CD4-positive, alpha-beta T cell treated with Interleukin-4 for 1 hour (primary cell): ENCODE results near the gene FTSJ1.
A peak's percentile ranks its signal among the peaks of the same experiment; 100 is the strongest.
"Not testable (repeated sequence)": the region's sequence is repeated elsewhere in the genome, so short reads cannot be mapped to it uniquely, and the experiment has no call there.

Experiments used
- DNase-seq, 2 donors: peaks; one replicate each; pipeline ENCODE4 v3.0.0-alpha.2; 2020 to 2022

FTSJ1 gene, protein sequence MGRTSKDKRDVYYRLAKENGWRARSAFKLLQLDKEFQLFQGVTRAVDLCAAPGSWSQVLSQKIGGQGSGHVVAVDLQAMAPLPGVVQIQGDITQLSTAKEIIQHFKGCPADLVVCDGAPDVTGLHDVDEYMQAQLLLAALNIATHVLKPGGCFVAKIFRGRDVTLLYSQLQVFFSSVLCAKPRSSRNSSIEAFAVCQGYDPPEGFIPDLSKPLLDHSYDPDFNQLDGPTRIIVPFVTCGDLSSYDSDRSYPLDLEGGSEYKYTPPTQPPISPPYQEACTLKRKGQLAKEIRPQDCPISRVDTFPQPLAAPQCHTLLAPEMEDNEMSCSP

DNA sequence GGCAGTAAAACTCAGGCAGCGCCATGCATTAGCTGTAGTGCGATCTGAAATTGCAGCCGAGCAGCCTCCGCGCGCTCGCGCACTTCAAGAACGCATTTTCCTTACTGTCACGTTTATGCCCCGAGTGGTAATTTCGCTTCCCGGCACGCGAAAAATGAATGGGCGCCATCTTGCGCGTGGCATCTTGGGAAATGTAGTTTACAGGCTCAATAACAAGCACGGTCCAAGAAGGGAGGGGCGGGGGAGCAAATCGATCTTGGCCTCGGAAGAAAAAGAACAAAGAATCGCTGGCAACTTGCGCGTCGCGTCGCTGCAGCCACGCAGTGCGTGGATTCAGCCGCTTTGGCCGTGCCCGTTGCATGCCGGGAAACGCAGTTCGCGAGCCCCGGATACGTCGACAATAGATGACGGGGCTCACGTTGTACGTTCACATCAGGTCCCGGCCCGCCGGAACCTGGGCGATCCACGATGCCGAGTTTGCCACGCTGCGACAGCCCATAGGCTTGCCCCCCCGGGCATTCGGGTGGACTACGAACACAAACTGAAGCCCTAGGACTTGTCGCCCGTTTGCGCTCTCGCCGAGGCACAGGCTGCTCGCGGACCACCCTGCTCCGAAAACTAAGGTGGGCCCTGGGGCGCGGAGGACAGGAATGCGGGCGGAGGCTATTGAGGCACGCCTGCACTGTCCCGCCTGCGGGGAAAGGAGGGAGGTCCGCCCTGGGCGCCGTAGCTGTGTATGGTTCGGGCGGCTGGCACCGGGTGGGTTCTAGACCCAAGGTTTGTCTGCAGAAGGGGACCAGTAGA lies at the start of gene FTSJ1:
FTSJ1 (plus strand) TSS at position 426 of the 804 bp plus-strand sequence. CDS start 1,849 bp downstream, outside the sequence.
- DNase-seq: peak; percentile 95

DNA sequence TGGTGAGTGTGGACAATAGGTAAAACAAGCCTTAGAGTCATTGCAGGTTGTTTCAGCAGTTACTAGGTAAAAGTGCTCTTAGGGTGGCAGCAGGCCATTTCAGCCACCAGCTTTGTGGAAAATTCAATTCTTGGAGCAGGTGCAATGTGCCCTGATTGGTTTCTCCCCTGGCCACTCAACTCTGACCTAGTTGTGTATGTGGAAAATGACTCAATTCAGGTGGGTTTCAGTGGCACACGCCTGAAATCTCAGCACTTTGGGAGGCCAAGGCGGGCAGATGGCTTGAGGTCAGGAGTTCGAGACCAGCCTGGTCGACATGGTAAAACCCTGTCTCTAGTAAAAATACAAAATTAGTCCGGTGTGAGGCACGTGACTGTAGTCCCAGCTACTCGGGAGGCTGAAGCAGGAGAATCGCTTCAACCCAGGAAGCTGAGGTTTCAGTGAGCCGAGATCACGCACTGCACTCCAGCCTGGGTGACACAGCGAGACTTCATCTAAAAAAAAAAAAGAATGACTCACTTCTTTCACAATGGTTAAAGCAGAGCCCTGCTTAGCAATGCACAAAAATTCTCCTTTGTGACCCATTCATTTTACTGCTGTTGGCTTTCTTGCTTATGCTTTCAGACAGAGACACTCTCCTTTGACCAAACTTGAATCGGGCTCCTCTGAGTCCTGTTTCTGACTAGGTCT lies 48.8 kb upstream of the FTSJ1 start:
- DNase-seq: not testable (repeated sequence)

DNA sequence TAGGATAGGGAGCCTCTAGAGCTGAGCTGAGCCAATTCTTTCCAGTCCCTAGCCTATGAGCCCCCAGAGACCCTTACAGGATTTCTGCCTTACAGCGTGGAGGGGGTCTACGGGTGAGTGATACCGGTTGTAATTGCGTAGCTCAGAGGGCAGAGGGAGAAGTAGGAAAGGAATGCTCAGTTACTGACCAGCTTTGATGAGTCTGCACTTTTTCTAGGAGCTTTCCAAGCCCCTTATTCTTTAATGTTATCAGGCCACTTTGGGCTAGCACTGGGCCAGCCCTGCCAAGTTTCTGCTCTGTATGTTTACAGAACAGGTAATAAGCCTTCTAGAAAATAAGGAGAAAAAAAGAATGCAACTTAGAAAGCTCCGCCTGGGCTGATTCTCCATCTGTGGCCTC lies 46.4 kb upstream of the FTSJ1 start:
- not testable (repeated sequence) for DNase-seq

DNA sequence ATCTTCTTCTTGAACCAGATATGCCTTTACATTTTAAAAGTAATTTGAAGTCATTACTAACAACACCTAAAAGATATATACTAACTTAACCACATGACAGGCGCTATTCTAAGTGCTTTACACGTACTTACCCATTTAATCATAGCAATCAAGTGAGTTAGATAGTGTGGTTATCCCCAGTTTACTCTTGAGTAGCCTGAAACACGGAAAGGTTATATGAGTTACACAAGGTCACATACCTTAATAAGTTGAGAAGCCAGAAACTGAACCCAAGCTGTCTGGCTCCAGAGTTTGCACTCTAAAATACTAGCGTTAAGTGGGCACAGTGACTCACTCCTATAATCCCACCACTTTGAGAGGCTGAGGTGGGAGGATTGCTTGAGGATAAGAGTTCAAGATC lies 45.8 kb upstream of the FTSJ1 start:
- not testable (repeated sequence) for DNase-seq

DNA sequence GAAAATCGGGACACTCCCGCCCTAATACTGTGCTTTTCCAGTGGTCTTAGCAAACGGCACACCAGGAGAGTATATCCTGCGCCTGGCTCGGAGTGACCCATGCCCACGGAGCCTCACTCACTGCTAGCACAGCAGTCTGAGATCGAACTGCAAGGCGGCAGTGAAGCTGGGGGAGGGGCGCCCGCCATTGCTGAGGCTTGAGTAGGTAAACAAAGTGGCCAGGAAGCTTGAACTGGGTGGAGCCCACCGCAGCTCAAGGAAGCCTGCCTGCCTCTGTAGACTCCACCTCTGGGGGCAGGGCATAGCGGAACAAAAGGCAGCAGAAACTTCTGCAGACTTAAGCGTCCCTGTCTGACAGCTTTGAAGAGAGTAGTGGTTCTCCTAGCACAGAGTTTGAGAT lies 42.3 kb upstream of the FTSJ1 start:
- peak in 1 of 2 donors; percentile 9 for DNase-seq

DNA sequence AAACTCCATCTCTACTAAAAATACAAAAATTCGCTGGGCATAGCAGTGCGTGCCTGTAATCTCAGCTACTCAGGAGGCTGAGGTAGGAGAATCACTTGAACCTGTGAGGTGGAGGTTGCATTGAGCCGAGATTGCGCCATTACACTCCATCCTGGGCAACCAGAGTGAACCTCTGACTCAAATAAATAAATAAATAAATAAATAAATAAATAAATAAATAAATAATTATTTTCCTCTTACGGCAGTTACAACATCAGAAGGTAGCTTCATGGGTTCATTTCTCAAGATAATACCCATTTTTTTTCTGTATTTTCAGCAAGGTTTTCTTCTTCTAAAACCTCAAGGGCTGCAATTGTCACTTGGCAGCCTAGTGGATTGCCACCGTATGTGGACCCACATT lies 28.8 kb upstream of the FTSJ1 start:
- DNase-seq: not testable (repeated sequence)

DNA sequence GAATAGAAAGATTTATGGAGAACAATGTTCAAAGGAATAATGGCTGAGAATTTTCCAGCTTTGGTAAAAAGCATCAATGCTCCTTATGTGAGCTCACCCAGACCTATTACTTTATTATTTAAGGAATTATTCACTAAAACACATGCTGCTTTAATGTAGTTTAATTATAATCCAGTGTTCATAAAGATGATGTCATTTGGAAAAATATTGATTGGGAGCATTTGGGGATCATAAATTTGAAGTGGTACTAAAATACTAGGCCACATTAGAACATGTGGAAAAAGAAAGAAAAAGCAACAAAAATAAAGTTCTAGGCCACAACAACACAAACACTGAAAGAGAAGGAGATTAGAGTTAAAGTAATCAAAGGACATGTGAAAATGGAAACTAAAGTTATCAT lies 25.9 kb upstream of the FTSJ1 start:
- DNase-seq: no peak

DNA sequence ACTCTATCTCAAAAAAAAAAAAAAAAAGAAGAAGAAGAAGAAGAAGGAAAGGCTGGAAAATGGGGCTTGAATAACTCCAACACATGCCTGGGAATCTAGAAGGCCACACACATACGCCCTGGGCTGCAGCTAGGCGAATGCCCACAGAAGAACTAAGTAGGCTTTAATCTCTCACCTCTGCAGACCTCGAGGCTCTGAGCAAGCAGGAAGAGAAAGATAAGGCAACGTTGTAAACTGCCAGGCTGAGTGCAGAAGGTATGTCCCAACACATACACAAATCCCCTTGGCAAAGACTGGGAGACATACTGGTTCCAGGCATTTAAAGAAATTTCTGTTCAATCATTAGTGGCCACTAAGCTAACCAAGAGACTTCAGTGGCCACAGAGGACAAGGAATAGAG lies 24.3 kb upstream of the FTSJ1 start:
- DNase-seq: no peak

DNA sequence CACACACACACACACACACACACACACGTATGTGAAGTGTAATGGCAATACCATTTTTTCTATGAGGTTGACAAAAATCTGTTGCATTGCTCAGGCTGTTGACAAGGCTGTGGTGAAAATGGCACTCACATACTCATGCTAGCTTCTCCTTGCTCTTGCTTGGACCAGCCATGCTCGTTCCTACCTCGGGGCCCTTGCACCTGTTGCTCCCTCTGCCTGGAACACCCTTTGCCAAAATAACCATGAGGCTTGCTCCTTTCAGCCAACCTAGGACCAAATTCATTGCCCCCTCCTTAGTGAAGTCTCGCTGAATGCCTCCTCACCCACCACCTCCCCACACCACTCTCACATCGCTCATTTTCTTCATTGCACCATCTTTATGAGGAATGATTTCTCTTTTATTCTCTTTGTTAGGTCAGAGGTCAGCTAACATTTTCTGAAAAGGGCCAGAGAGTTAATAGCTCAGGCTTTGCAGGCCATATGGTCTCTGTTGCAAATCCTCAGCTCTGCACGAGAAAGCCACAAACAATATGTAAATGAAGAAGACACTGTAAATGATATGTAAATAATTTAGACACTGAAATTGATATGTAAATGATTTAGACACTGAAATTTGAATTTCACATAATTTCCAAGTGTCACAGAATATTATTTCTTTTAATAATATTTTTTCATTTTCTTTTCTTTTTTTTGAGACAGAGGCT lies 19.2 kb upstream of the FTSJ1 start:
- no peak for DNase-seq

DNA sequence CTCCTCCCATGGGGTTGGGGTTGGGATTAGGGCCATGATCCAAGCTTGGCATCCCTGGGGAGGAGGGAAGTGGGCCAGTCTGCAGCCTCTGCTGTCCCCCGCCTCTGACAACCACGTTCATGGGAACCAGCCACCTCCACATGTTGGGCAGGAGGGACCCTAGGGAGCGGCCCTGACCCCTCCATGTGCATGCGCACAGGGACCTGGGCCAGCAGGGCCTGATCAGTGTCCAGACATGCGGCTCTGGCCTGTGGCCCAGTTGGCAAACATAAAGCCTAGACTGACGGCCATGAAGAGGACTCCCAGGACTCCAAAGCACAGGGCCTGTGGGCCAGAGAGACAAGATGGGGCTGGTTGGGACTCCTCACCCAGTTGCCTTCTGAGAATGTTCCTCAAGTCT lies 17.3 kb upstream of the FTSJ1 start:
- no peak for DNase-seq

DNA sequence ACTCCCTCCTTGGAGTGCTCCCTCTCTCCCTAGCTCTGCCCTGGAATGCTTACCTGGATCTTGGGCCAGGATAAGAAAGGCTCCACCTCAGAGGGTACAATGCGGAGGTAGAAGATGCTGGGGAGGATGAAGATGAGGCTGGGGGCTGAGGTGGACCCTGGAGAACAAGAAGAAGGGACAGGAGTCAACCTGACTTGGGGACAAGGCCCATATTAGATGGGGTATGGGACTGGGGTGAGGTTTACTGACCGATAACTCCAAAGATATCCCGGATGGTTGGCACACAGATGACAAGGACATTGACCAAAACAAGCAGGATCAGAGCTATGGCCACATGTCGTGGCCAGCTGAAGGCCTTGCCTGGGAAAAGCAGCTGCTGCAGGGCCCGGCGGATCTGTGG lies 16.5 kb upstream of the FTSJ1 start:
- DNase-seq: no peak

DNA sequence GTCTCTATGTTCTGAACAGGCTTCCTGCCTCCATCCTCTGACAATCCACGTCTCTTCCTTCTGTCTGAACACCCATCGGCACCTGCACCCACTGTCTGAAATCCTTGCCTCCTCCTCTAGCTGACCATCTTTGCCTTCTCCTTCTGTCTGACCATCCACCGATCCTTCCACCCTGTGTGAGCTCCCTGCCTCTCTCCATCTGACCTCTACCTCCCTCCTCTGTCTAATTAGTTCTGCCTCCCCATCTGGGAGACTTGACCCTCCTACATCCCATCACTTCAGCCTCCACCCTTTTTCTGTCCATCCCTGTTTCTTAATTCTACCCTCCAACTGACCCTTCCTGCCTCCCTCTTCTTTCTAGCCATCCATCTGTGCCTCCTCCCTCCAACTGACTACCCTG lies 16.0 kb upstream of the FTSJ1 start:
- DNase-seq: no peak

DNA sequence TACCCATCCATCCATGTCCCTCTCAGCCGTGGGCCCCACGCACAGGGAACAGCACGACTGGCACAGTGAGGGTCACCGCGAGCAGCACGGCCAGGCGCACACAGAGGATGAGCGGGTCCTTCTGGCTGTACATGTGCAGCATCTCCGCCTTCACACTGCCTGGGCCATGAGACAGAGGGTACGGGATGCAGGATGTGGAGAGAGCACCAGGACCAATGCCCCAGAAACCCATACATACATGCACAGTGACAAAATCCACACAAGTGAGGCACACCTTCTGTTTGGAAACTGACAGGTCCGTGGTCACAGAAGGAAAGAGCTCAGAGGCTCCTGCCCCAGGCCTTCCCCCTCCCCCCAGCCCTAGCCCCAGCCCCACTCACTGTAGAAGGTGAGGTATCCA lies 15.4 kb upstream of the FTSJ1 start:
- no peak for DNase-seq

DNA sequence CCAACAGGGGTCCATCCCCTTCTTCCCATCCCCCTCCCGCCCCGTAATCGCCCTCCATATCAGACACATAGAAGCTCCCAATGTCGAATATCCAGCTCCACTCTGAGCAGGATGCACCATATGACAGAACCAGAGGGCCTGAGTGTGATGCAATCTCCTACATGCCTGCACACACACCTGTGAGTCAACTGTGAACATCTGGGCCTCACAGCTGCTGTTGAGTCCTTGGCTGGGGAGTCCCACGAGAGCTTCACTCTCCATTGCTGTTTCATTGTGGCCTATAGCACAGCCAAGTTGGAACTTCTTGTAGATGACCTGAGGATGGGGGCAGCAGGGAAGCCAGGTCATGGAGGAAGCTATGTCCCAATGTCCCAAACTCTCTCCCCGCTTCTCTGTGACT lies 14.2 kb upstream of the FTSJ1 start:
- DNase-seq: no peak

DNA sequence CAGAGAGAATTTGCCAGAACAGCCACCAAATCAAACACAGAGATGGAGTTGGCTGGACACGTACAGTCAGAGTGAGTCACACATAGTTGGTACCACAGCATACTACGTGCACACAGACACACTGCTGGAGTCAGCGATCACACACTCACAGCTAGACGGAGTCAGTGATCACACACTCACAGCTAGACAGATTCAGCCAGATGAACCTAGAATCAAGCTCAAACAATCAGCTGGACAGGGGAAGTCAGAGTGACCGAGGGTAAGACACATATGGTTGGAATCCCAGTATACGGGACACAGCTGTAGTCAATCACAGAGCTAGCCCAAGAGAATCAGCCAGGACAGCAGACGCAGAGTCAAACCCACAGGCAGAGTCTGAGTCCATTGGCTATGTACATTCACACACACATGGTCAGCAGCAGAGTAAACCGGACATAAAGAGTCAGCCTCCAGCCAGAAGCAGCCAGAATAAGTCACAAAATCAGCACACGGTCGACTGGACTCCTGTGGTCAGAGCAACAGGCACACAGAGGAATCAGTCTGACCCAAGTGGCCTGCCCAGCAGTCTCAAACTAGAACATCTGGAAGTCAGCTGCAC lies 10.6 kb upstream of the FTSJ1 start:
- no peak for DNase-seq

DNA sequence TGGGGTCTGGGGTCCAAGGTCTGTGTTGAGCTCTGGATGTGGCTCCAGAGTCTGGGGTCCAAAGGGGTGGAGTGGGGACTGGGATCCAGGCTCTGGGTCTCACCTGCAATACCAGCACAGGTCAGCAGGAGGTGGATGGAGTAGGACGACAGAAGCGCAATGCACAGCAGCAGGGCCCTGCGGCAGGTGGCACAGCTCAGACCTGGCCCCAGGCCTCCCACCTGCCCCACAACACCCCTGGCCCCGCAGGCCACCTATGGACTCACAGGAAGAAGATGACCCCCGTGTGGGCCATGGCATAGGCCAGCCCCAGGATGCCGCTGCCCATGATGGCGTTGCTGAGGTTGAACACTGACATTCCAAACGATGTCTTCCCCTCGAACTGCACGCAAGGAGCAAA lies 9.3 kb upstream of the FTSJ1 start:
- DNase-seq: peak in 1 of 2 donors; percentile 5

DNA sequence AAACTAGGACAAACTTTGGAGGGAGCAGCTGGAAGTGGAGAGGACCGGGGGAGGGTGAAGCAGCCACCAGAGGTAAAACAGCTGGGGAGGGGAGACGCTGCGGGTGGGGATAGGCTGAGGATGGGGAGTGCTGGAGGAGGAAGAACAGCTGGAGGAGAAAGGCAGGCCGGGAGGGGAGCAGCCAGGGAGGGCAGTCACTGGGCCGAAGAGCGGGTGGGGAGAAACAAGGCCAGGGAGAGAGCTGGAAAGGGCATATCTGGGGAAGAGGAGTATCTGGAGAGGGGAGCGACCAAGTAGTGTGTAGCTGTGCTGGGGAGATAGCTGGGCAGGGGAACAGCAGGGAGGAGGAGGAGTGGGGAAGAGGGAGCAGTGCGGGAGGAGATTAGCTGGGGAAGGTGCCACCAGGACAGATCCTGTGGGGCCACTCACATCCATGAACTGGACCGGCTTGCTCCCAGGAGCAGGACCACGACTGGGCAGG lies 8.7 kb upstream of the FTSJ1 start:
- DNase-seq: no peak

DNA sequence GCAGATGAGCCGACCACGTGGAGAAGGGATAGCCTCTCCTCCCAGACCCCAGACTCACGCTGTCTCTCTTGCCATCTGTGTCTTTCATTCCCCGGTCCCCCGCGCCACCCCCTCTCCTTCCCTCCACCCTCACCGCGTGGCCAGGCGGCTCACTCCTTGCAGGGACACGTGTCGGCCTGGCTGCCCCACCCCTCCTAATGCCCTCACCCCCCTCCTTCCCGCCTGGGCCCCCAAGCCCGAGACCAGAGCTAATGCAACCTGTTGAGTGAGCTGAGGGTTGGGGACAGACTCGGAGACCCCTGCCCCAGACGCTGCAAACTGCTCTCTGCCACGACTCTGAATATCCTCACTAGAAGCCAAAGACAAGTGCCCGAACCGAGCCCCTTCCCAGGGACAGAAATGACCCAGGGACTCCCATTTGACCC lies 7.7 kb upstream of the FTSJ1 start:
- peak in 1 of 2 donors; percentile 31 for DNase-seq

DNA sequence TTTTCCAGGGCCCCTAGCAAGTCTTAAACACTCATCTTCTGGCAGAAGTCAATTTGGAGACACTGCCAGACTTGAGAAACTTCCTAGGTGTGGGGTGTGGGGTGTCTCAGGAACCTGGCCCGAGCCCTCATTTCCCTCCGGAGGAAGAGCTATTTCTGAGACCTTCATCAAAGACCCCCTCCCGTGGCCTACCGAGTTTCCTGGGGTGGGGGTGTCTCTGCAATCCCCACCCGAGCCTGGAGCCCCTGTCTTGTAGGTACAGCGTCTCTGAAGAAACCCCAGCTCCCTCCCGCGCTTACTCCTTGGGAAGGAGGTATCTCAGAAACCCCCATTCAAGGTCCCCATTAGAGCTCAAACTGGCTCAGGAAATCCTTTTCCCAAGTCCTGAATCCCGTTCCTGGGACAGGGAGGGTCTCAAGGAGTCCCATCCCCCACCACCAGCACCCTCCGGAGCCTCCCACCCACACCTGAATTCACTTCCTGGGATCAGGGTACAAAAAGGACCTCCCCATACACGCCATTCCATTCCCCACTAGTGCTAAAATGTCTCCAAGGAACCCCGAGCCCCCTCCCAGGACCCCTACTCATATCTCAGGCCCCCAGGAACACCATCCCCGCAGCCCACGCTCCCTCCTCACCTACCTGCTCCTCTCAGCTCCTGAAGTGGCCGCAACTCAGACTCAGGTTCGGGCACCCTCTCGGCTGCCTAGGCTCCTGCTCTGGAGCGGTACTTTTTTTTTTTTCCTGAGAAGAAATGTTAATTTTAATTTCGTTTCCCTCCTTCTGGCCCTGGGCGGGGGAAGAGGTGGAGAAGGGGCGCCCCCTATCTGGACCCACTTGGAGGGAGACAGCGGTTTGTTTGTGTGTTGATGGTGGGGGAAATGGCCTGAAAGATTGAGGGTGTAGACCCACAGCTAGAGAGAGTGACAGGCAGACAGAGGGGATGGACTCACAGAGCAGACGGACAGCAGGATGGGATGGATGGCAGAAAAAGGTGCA lies 7.0 kb upstream of the FTSJ1 start:
- peak; percentile 37 to 63 for DNase-seq

DNA sequence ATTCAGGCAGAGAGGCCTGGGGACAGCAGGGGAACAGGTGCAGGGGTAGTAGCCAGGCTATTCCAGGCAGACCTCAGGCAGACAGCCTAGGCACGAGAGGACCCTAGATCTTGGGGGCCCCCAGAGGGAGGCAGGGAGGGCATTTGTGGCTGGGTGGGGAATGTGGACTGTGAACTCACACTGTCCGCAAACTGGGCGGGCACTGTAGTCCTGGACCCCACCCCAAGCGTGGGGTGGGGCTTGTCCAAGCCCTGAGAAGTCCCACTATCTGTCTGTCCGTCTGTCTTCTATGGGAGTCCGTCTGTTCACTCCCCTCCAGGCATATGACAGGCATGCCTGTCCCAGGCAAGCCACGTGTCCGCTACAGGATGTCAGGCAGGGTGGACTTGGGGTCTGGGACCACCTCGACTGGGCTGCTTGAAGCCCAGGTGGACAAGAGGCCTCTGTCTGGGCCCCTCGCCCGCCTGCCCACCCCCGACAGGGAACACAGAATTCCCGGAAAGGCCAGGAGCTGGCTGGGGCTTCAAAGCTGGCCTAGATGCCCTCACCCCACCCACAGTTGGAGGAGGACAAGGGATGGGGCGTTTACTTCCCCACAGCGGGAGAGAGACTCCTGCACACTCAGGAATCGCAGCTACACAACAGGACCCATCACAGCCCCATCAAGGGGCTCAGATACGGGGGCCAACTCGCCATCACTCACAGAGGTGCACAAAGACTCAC lies 5.7 kb upstream of the FTSJ1 start, which contains the start of gene SLC38A5:
SLC38A5 (minus strand) TSS at position 151 of the 723 bp plus-strand sequence. CDS start 2,336 bp downstream, outside the sequence.
- no peak for DNase-seq
